Keratinocyte (primary cell): ENCODE results near the gene MAP2K2.

Source experiments
- CTCF ChIP-seq, 3 experiments: IDR thresholded peaks in 1 of 3; conservative IDR thresholded peaks in 1 of 3; optimal IDR thresholded peaks in 1 of 3; 2 replicates in 2 of 3; 3 replicates in 1 of 3; pipeline versions ENCODE3 to v1.5.1; 2011; ENCODE audit warnings: low read length in 3 of 3, mild to moderate bottlenecking in 3 of 3, moderate library complexity in 2 of 3, control low read depth in 1 of 3, inconsistent platforms in 1 of 3; ENCODE audit not compliant: insufficient read depth in 2 of 3; ENCODE audit errors: extremely low read depth in 1 of 3
- EZH2 ChIP-seq: IDR thresholded peaks from one replicate; pipeline ENCODE4 v1.6.1; 2012; ENCODE audit warnings: inconsistent platforms, mild to moderate bottlenecking, low read length, moderate library complexity

GRCh38 chr19:4094291-4094690 is 29.6 kb downstream of the MAP2K2 start:
- TF ChIP-seq CTCF (optimal IDR thresholded peaks at IDR 0.05 in 1 of 3, IDR thresholded peaks at IDR 0.05 in 1 of 3, conservative IDR thresholded peaks at IDR 0.05 in 1 of 3; ENCODE audit: extremely low read depth in 1 of 3, insufficient read depth in 2 of 3, low read length in 3 of 3) (no peak), EZH2 (no peak)
